IMR-90 (cell line): ENCODE results near the gene CNPY1. TPM values are rescaled to one million over a fixed set of nuclear protein-coding genes. Genes with fewer than 3 reads are reported as not detected.

ENCODE experiments used
- ATAC-seq: fragments of 200-7000 bp; cut with Tn5 transposase; 2 replicates; pipeline ENCODE4 v1.9.1; 2020; ENCODE audit warnings: low read depth, mild to moderate bottlenecking, moderate library complexity
- BruUV-seq: library from RNA; stranded (reverse); fragments of 400-500 nt; replicated peaks from 2 replicates; lab custom pipeline; 2021; lab: Mats Ljungman, UMichigan
- CTCF ChIA-PET: fragments of 300-600 bp; formaldehyde crosslinking; extraction: SDS; loops from one replicate; lab custom pipeline; 2021; ENCODE audit warnings: antibody characterized with exemption; lab: Yijun Ruan, JAX
- POLR2A ChIA-PET: fragments of 300-600 bp; sonication (Branson Sonifier 250); formaldehyde crosslinking; loops from one replicate; lab custom pipeline; 2022; ENCODE audit warnings: antibody characterized with exemption; ENCODE audit not compliant: unreplicated experiment; lab: Charles Lee
- DNase-seq: peaks from one replicate; pipeline ENCODE4 v3.0.0; 2013
- H2AFZ ChIP-seq: replicated peaks from 2 replicates; pipeline ENCODE3; 2013; ENCODE audit warnings: low read length, mild to moderate bottlenecking; ENCODE audit not compliant: poor library complexity
- H2AK5ac ChIP-seq: 2 replicates; pipeline ENCODE4 v1.6.1; 2013; ENCODE audit warnings: low read depth, low read length, inconsistent platforms
- H2AK9ac ChIP-seq: replicated peaks from 2 replicates; pipeline ENCODE3; 2013; ENCODE audit warnings: mild to moderate bottlenecking, low read depth, low read length, moderate library complexity; ENCODE audit not compliant: poor library complexity
- H2BK120ac ChIP-seq: 2 replicates; pipeline ENCODE4 v1.6.1; 2013; ENCODE audit warnings: low read depth, low read length, inconsistent platforms
- H2BK15ac ChIP-seq: 3 replicates; pipeline ENCODE4 v1.6.1; 2013; ENCODE audit warnings: low read depth, low read length, inconsistent platforms
- H2BK20ac ChIP-seq: 2 replicates; pipeline ENCODE4 v1.6.1; 2013; ENCODE audit warnings: low read depth, mild to moderate bottlenecking, inconsistent platforms, low read length, moderate library complexity
- H2BK5ac ChIP-seq: 2 replicates; pipeline ENCODE4 v1.6.1; 2013; ENCODE audit warnings: mild to moderate bottlenecking, low read depth, low read length, inconsistent platforms; ENCODE audit not compliant: poor library complexity, severe bottlenecking
- H3K14ac ChIP-seq: replicated peaks from 2 replicates; pipeline ENCODE4 v1.6.1; 2013; ENCODE audit warnings: low read depth, low read length, inconsistent platforms
- H3K18ac ChIP-seq: 2 replicates; pipeline ENCODE4 v1.6.1; 2013; ENCODE audit warnings: low read depth, low read length, control low read depth
- H3K23ac ChIP-seq: 2 replicates; pipeline ENCODE4 v1.6.1; 2013; ENCODE audit warnings: low read depth, low read length, inconsistent platforms
- H3K27ac ChIP-seq: 2 replicates; pipeline ENCODE4 v1.5.1; 2013; ENCODE audit warnings: mild to moderate bottlenecking, control low read depth, low read length; ENCODE audit not compliant: insufficient read depth
- H3K27me3 ChIP-seq: 2 replicates; pipeline ENCODE4 v1.6.1; 2013; ENCODE audit warnings: low read length; ENCODE audit not compliant: control insufficient read depth, insufficient read depth
- H3K36me3 ChIP-seq: 2 replicates; pipeline ENCODE4 v1.6.1; 2013; ENCODE audit warnings: low read length, mixed read lengths; ENCODE audit not compliant: control insufficient read depth, insufficient read depth
- H3K4ac ChIP-seq: 2 replicates; pipeline ENCODE4 v1.6.1; 2013; ENCODE audit warnings: low read depth, low read length, inconsistent platforms
- H3K4me1 ChIP-seq: 2 replicates; pipeline ENCODE4 v1.6.1; 2013; ENCODE audit warnings: low read length, mixed read lengths; ENCODE audit not compliant: control insufficient read depth, insufficient read depth
- H3K4me2 ChIP-seq: 2 replicates; pipeline ENCODE4 v1.6.1; 2013; ENCODE audit warnings: low read depth, mild to moderate bottlenecking, control low read depth, low read length, moderate library complexity
- H3K4me3 ChIP-seq: 2 replicates; pipeline ENCODE4 v1.5.1; 2013; ENCODE audit warnings: low read depth, mild to moderate bottlenecking, control low read depth, low read length, moderate library complexity; ENCODE audit not compliant: insufficient read depth
- H3K56ac ChIP-seq: 2 replicates; pipeline ENCODE4 v1.6.1; 2013; ENCODE audit warnings: low read length, inconsistent platforms; ENCODE audit not compliant: insufficient read depth; ENCODE audit errors: extremely low read depth
- H3K79me1 ChIP-seq, 2 experiments: 2 replicates each; pipeline ENCODE4 v1.6.1; 2013; ENCODE audit warnings: low read length in 2 of 2, inconsistent platforms in 1 of 2, low read depth in 1 of 2
- H3K9ac ChIP-seq: 2 replicates; pipeline ENCODE4 v1.6.1; 2013; ENCODE audit warnings: low read depth, low read length, control low read depth
- H3K9me1 ChIP-seq: 2 replicates; pipeline ENCODE4 v1.6.1; 2013; ENCODE audit warnings: low read length, inconsistent platforms; ENCODE audit not compliant: insufficient read depth
- H3K9me3 ChIP-seq: 2 replicates; pipeline ENCODE4 v1.6.1; 2013; ENCODE audit warnings: low read length; ENCODE audit not compliant: control insufficient read depth, insufficient read depth
- H4K20me1 ChIP-seq: 2 replicates; pipeline ENCODE4 v1.6.1; 2013; ENCODE audit warnings: low read length, inconsistent platforms; ENCODE audit not compliant: insufficient read depth
- H4K5ac ChIP-seq: 2 replicates; pipeline ENCODE4 v1.6.1; 2013; ENCODE audit warnings: mild to moderate bottlenecking, low read depth, low read length, control low read depth
- H4K8ac ChIP-seq, 2 experiments: 2 replicates each; pipeline ENCODE4 v1.6.1; 2013; ENCODE audit warnings: low read depth in 2 of 2, low read length in 2 of 2, control low read depth in 1 of 2, inconsistent platforms in 1 of 2
- H4K91ac ChIP-seq: 2 replicates; pipeline ENCODE4 v1.6.1; 2013; ENCODE audit warnings: low read depth, low read length, inconsistent platforms; ENCODE audit not compliant: insufficient read depth
- CEBPB ChIP-seq: IDR thresholded peaks from 2 replicates; pipeline ENCODE4 v1.6.1; 2012; ENCODE audit warnings: low read depth, low read length, improper control_type of control experiment
- RAD21 ChIP-seq: IDR thresholded peaks from 2 replicates; pipeline ENCODE4 v1.6.1; 2012; ENCODE audit warnings: low read length, improper control_type of control experiment
- WGBS, 2 experiments: methylation state at CpG; one replicate each; pipeline versions ENCODE4 v1.1.5 to v1.1.7; 2013; ENCODE audit warnings: missing lambda C conversion rate in 2 of 2; ENCODE audit not compliant: insufficient read length in 1 of 2; ENCODE audit errors: extremely low coverage in 2 of 2; 5-methylcytosine and 5-hydroxymethylcytosine counted together
- dilution Hi-C: fragments of 300-500 bp; cut with HindIII; formaldehyde crosslinking; loops from one replicate; pipeline ENCODE4 v1.14.3; 2018; ENCODE audit warnings: low sequenced_read_pairs; ENCODE audit not compliant: unreplicated experiment
- in situ Hi-C: fragments of 300-500 bp; cut with MboI; formaldehyde crosslinking; loops from 3 replicates; pipeline ENCODE4 v1.14.3; 2019; ENCODE audit warnings: low sequenced_read_pairs, inconsistent platforms, mixed read lengths
- intact Hi-C: fragments of 100-400 bp; cut with micrococcal nuclease; formaldehyde crosslinking; loops from 2 replicates; pipeline ENCODE4 v1.10.0; 2022
- polyA plus RNA-seq, 3 experiments: library from polyadenylated mRNA; depleted of rRNA; stranded (reverse); fragments of >200 nt; gene quantifications; 2 replicates each; pipeline ENCODE4 v1.2.3, GENCODE V29; 2012; ENCODE audit warnings: low replicate concordance in 1 of 3
- total RNA-seq: library from RNA; depleted of rRNA; stranded (reverse); fragments of >200 nt; gene quantifications from 2 replicates; pipeline ENCODE4 v1.2.3, GENCODE V29; 2012

The CNPY1 gene
- total and polyA plus RNA-seq, 2 of the 4 experiments (the other 2 are of a cell fraction): not detected

DNA sequence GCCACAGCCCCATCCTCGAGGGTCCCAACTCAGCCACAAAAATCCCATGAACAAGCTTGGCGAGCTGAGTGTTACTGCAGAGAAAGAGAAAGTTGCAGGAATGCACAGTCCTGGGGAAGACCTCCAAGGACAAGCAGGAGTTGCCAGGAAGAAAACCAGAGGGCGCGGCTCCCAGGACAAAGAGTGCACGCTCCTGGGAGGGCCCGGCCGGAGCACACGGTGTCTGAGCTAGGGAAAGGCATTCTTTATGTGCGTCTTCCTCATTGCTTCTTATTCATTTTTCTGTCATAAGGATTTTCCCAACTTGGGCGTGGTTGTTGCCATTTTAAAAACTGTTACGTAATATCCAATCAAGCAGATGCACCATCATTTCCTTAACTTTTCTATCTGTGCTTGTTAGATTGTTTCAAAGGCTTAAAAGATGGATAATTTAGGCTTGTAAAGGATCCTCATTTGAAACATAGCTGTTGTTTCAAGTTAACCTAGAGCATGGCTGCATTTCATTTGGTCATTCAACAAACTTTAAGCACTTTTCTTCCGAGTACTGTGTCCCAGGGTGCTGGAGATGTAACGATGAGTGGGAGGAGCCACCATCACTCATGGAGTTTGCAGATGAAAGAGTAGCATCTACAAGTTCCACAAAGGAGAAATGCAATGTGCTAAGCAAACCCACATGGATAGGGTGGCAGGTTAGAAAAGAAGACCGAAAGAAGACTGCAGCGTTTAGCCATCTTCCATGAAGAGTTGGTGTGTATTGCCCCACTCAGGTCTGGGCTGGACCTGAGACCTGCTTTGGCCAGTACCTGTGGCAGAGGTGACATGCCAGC lies 5.6 kb upstream of the CNPY1 start:
- dilution Hi-C loops (no loop called here), in situ Hi-C loops (no loop called here), intact Hi-C loops (no loop called here)
- H3K36me3 ChIP-seq: no peaks in the 10 kb centered on the region
- no peak overlapping the region for H2BK15ac ChIP-seq
- H3K27me3 ChIP-seq: no peaks in the 10 kb centered on the region; the same call in 1 of the 2 replicates
- no peak overlapping the region for H3K56ac ChIP-seq
- 17% methylated on average over 1 of the region's 15 CpGs; no CpG with 5 or more reads in 1 of the 2 experiments for WGBS, 2 experiments
- no peak overlapping the region for H3K4me2 ChIP-seq
- no peak for DNase-seq
- H2AFZ ChIP-seq: no peak overlapping the region
- BruUV-seq: no TSS peak
- TF ChIP-seq RAD21 (no peak), CEBPB (peak; percentile 69)
- ChIA-PET CTCF (no interaction called here), POLR2A (no interaction called here)
- no peak overlapping the region for H4K91ac ChIP-seq
- ATAC-seq: no peak
- H3K4me3 ChIP-seq: no peak overlapping the region
- no peak overlapping the region for H3K23ac ChIP-seq
- no peaks in the 10 kb centered on the region for H3K9me1 ChIP-seq
- H2AK9ac ChIP-seq: no peak overlapping the region
- H3K79me1 ChIP-seq: no peaks in the 10 kb centered on the region
- no peaks in the 10 kb centered on the region for H4K20me1 ChIP-seq
- no peaks in the 10 kb centered on the region for H3K4me1 ChIP-seq
- H2AK5ac ChIP-seq: no peak overlapping the region
- no peaks in the 10 kb centered on the region for H3K9me3 ChIP-seq
- no peak overlapping the region for H3K9ac ChIP-seq
- H3K4ac ChIP-seq: no peak overlapping the region
- no peak overlapping the region for H3K27ac ChIP-seq
- no peak overlapping the region for H3K14ac ChIP-seq
- H2BK5ac ChIP-seq: no peak overlapping the region
- no peak overlapping the region for H2BK120ac ChIP-seq
- H4K5ac ChIP-seq: no peak overlapping the region
- no peak overlapping the region for H4K8ac ChIP-seq
- no peak overlapping the region for H3K18ac ChIP-seq
- H2BK20ac ChIP-seq: no peak overlapping the region
